K562 (cell line): Measurements from ENCODE around the gene MYL12B. TPM values are rescaled to one million over a fixed set of nuclear protein-coding genes. Genes with fewer than 3 reads are reported as not detected.

Source experiments
- CCAR2 ChIP-seq: fragments of 200-400 bp; formaldehyde crosslinking; IDR thresholded peaks from 2 replicates; pipeline ENCODE4 v1.6.1; 2017; ENCODE audit warnings: mild to moderate bottlenecking, low read depth, low read length
- ELK1 ChIP-seq: sonication (generic); formaldehyde crosslinking; IDR thresholded peaks from 2 replicates; pipeline ENCODE4 v1.8.1; 2022; ENCODE audit warnings: missing genetic modification reagents
- GTF3C2 ChIP-seq: IDR thresholded peaks from 3 replicates; pipeline ENCODE4 v1.6.1; 2011; ENCODE audit warnings: borderline replicate concordance, mild to moderate bottlenecking, moderate library complexity; ENCODE audit not compliant: insufficient read length; ENCODE audit errors: extremely low read depth
- HDAC2 ChIP-seq: fragments of 450-650 bp; IDR thresholded peaks from 2 replicates; pipeline ENCODE4 v1.6.1; 2016; ENCODE audit warnings: mild to moderate bottlenecking
- HDAC3 ChIP-seq: fragments of 450-650 bp; IDR thresholded peaks from 2 replicates; pipeline ENCODE4 v1.6.1; 2018; ENCODE audit warnings: borderline replicate concordance, mild to moderate bottlenecking, moderate library complexity; ENCODE audit not compliant: partially characterized antibody
- KDM1A ChIP-seq, 2 experiments: fragments of 450-650 bp; IDR thresholded peaks; 2 replicates each; pipeline ENCODE4 v1.6.1; 2016; ENCODE audit warnings: mild to moderate bottlenecking in 2 of 2
- SMARCA5 ChIP-seq: fragments of 450-650 bp; IDR thresholded peaks from 2 replicates; pipeline ENCODE4 v1.6.1; 2016
- SMARCC2 ChIP-seq: fragments of 450-650 bp; IDR thresholded peaks from 2 replicates; pipeline ENCODE4 v1.6.1; 2017; ENCODE audit warnings: antibody characterized with exemption, moderate library complexity, mild to moderate bottlenecking, low read depth
- TAF7 ChIP-seq: fragments of 450-650 bp; IDR thresholded peaks from 2 replicates; pipeline ENCODE4 v1.6.1; 2016; ENCODE audit warnings: missing genetic modification characterization, missing compliant biosample characterization
- TAL1 ChIP-seq: fragments of 450-650 bp; IDR thresholded peaks from 2 replicates; pipeline ENCODE4 v1.6.1; 2016; ENCODE audit warnings: mild to moderate bottlenecking
- ZEB2 ChIP-seq: fragments of 450-650 bp; IDR thresholded peaks from 2 replicates; pipeline ENCODE4 v1.6.1; 2016
- ZFP30 ChIP-seq: fragments of 250-450 bp; sonication (Bioruptor Pico); IDR thresholded peaks from 2 replicates; pipeline ENCODE4 v1.8.0; 2022; ENCODE audit warnings: moderate library complexity, mild to moderate bottlenecking, inconsistent platforms, borderline replicate concordance
- ZNF316 ChIP-seq: fragments of 450-650 bp; IDR thresholded peaks from 2 replicates; pipeline ENCODE4 v1.6.1; 2016
- polyA plus RNA-seq, 8 experiments: library from polyadenylated mRNA; depleted of rRNA in 4 of 8; stranded (reverse) in 5 of 8; unstranded in 3 of 8; fragments of >200 nt; fragmentation: Nextera tagmentation in 2 of 8; fragmentation: Illumina TruSeq in 1 of 8; extraction: Ambion mirVana in 2 of 8; extraction: Trizol in 1 of 8; gene quantifications; 2 replicates each; pipeline versions ENCODE4 v1.2.1 to v1.2.3, GENCODE V29; 2011 to 2014; ENCODE audit warnings: inconsistent platforms in 1 of 8, missing spikeins in 1 of 8
- total RNA-seq, 7 experiments: library from RNA; depleted of rRNA in 6 of 7; stranded (reverse); fragments of >200 nt in 6 of 7; fragmentation: Illumina TruSeq in 2 of 7; extraction: Trizol in 2 of 7; gene quantifications; 2 replicates each; pipeline versions ENCODE4 v1.2.1 to v1.2.3, GENCODE V29; 2011 to 2021; ENCODE audit warnings: low replicate concordance in 1 of 7
- TF ChIP-seq, protein P1 (sequence below): sonication (generic); formaldehyde crosslinking; IDR thresholded peaks from 2 replicates; pipeline ENCODE4 v1.8.1; 2023; ENCODE audit warnings: mild to moderate bottlenecking, missing genetic modification reagents
- TF ChIP-seq, protein P2 (sequence below): fragments of 200-800 bp; sonication (Bioruptor generic); IDR thresholded peaks from 2 replicates; pipeline ENCODE4 v1.6.1; 2017; ENCODE audit warnings: missing genetic modification characterization, missing compliant biosample characterization
- TF ChIP-seq, protein P3 (sequence below): fragments of 450-650 bp; IDR thresholded peaks from 2 replicates; pipeline ENCODE4 v1.6.1; 2016; ENCODE audit warnings: missing biosample characterization, missing genetic modification characterization
- TF ChIP-seq, protein P4 (sequence below): sonication (generic); formaldehyde crosslinking; IDR thresholded peaks from 2 replicates; pipeline ENCODE4 v1.8.1; 2022; ENCODE audit warnings: missing genetic modification reagents

Gene MYL12B
- total and polyA plus RNA-seq, 9 of the 15 experiments (the other 6 are each of a cell fraction or from before 2014, with no cell fraction given), result 220 to 995 (median 463) TPM

DNA sequence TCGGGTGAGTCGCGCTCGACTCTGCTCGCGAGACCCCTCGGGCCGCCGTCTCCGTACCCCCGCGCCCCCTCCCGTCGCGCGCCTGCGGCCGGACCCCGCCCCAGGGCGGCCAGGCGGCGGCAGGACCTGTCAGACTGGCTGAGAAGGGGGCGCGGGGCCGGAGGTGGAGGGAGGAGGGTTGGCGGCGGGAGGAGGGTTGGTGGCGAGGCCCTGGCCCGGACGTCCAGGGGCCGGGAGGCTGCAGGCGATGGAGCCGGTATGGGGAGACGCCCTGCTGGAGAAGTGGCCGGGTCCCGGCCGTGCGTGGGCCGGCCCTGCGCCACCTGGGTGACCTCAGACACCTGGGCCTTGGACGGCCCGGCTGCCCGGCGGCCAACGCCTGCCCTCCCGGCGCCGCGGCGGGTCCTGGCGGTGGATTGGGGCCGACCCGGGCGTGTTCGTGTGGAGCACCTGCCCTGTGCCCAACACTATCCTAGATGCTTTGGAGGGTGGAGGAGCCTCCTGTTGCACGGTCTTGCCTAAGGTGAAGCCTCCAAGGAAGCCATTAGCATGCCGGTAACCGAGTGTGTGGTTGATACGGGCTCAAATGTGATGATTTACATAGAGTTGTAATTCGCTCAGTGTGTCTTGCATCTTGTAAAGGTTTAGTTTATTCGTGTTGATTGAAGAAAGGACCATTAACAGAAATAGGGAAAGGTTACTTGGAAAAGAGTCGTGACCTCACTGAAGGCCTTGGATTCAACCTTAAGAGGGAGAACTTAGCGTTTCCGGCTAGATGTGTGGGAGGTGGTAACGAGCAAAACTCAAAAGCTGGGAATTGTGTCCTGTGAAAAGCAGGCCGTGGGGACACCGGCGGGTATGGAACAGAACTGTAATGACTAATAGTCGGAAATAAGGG is 550 bp downstream of the MYL12B start (continued):
- no peak for TF ChIP-seq HDAC3
- no peak for TF ChIP-seq SMARCA5
- TF ChIP-seq, protein P1, sequence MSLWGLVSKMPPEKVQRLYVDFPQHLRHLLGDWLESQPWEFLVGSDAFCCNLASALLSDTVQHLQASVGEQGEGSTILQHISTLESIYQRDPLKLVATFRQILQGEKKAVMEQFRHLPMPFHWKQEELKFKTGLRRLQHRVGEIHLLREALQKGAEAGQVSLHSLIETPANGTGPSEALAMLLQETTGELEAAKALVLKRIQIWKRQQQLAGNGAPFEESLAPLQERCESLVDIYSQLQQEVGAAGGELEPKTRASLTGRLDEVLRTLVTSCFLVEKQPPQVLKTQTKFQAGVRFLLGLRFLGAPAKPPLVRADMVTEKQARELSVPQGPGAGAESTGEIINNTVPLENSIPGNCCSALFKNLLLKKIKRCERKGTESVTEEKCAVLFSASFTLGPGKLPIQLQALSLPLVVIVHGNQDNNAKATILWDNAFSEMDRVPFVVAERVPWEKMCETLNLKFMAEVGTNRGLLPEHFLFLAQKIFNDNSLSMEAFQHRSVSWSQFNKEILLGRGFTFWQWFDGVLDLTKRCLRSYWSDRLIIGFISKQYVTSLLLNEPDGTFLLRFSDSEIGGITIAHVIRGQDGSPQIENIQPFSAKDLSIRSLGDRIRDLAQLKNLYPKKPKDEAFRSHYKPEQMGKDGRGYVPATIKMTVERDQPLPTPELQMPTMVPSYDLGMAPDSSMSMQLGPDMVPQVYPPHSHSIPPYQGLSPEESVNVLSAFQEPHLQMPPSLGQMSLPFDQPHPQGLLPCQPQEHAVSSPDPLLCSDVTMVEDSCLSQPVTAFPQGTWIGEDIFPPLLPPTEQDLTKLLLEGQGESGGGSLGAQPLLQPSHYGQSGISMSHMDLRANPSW (CRISPR knock-in tag), result no peak
- TF ChIP-seq SMARCC2, result 0 out of 2 replicates have a peak, but pooled peaks have one; percentile 20
- TF ChIP-seq GTF3C2, result no peak
- TF ChIP-seq HDAC2, result 0 out of 2 replicates have a peak, but pooled peaks have one; percentile 16
- no peak for TF ChIP-seq ELK1 (CRISPR knock-in tag)
- TF ChIP-seq ZEB2, result peak; percentile 50; the same call in 1 of the 2 replicates
- TF ChIP-seq TAF7 (tag), result no peak
- no peak for TF ChIP-seq ZNF316
- no peak for TF ChIP-seq TAL1
- no peak for TF ChIP-seq KDM1A (IDR thresholded peaks at IDR 0.05)
- TF ChIP-seq, protein P2, sequence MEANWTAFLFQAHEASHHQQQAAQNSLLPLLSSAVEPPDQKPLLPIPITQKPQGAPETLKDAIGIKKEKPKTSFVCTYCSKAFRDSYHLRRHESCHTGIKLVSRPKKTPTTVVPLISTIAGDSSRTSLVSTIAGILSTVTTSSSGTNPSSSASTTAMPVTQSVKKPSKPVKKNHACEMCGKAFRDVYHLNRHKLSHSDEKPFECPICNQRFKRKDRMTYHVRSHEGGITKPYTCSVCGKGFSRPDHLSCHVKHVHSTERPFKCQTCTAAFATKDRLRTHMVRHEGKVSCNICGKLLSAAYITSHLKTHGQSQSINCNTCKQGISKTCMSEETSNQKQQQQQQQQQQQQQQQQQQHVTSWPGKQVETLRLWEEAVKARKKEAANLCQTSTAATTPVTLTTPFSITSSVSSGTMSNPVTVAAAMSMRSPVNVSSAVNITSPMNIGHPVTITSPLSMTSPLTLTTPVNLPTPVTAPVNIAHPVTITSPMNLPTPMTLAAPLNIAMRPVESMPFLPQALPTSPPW (CRISPR knock-in tag), result peak; percentile 76
- TF ChIP-seq CCAR2, result no peak
- TF ChIP-seq ZFP30, result no peak
- TF ChIP-seq, protein P3, sequence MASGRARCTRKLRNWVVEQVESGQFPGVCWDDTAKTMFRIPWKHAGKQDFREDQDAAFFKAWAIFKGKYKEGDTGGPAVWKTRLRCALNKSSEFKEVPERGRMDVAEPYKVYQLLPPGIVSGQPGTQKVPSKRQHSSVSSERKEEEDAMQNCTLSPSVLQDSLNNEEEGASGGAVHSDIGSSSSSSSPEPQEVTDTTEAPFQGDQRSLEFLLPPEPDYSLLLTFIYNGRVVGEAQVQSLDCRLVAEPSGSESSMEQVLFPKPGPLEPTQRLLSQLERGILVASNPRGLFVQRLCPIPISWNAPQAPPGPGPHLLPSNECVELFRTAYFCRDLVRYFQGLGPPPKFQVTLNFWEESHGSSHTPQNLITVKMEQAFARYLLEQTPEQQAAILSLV (tag), result no peak
- TF ChIP-seq, protein P4, sequence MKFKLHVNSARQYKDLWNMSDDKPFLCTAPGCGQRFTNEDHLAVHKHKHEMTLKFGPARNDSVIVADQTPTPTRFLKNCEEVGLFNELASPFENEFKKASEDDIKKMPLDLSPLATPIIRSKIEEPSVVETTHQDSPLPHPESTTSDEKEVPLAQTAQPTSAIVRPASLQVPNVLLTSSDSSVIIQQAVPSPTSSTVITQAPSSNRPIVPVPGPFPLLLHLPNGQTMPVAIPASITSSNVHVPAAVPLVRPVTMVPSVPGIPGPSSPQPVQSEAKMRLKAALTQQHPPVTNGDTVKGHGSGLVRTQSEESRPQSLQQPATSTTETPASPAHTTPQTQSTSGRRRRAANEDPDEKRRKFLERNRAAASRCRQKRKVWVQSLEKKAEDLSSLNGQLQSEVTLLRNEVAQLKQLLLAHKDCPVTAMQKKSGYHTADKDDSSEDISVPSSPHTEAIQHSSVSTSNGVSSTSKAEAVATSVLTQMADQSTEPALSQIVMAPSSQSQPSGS (CRISPR knock-in tag), result no peak
